K562 (cell line): ENCODE measurements around the gene EEFSEC. TPM values are rescaled to one million over a fixed set of nuclear protein-coding genes. Genes with fewer than 3 reads are reported as not detected.

Experiments
- ATAC-seq: fragments of 200-7000 bp; cut with Tn5 transposase; 3 replicates; pipeline ENCODE4 v1.9.1; 2020; ENCODE audit warnings: moderate library complexity
- BruUV-seq: library from RNA; stranded (reverse); fragments of 400-500 nt; replicated peaks from 2 replicates; lab custom pipeline; 2021; lab: Mats Ljungman, UMichigan
- CTCF ChIA-PET: fragments of 300-600 bp; formaldehyde crosslinking; extraction: SDS; loops from one replicate; lab custom pipeline; 2021; ENCODE audit warnings: low intra/inter-chr PET ratio; lab: Yijun Ruan, JAX
- POLR2A ChIA-PET: fragments of 300-600, 350-650 bp; sonication (Branson Sonifier 250); formaldehyde crosslinking; extraction: SDS; loops from one replicate; lab custom pipeline; 2021; ENCODE audit warnings: antibody characterized with exemption, inconsistent platforms; lab: Yijun Ruan, JAX
- DNase-seq, 4 experiments: peaks; one replicate each; pipeline versions ENCODE4 v3.0.0 to v3.0.0-alpha.2; 2011 to 2018; ENCODE audit warnings: low spot score in 3 of 4, mixed read lengths in 3 of 4; ENCODE audit errors: extremely low read depth in 1 of 4
- FAIRE-seq: peaks from 2 replicates; lab custom pipeline; 2011; peaks lifted over from hg19 to GRCh38; lab: Jason Lieb, UNC
- H2AFZ ChIP-seq: 2 replicates; pipeline ENCODE4 v1.6.0; 2011; ENCODE audit warnings: low read depth, low read length, control low read depth, inconsistent platforms
- H3K27ac ChIP-seq: fragments of 200-600 bp; 3 replicates; pipeline ENCODE4 v1.8.0; 2011; ENCODE audit warnings: low read depth, mild to moderate bottlenecking, control low read depth, inconsistent platforms, low read length, moderate library complexity, mixed read lengths; ENCODE audit errors: extremely low read depth
- H3K27me3 ChIP-seq, 2 experiments: fragments of 300-600 bp in 1 of 2; 2 replicates in 1 of 2; 3 replicates in 1 of 2; pipeline versions ENCODE4 v1.6.0 to v1.8.0; 2011; ENCODE audit warnings: inconsistent platforms in 2 of 2, low read length in 2 of 2, mild to moderate bottlenecking in 1 of 2, mixed read lengths in 1 of 2, moderate library complexity in 1 of 2; ENCODE audit not compliant: control insufficient read depth in 2 of 2, insufficient read depth in 2 of 2
- H3K36me3 ChIP-seq: fragments of 300-600 bp; 3 replicates; pipeline ENCODE4 v1.8.0; 2011; ENCODE audit warnings: mild to moderate bottlenecking, low read length, inconsistent platforms; ENCODE audit not compliant: control insufficient read depth, insufficient read depth
- H3K4me1 ChIP-seq, 2 experiments: fragments of 200-600 bp in 1 of 2; replicated peaks in 1 of 2; 2 replicates in 1 of 2; 3 replicates in 1 of 2; pipeline versions ENCODE4 v1.5.1 to v1.8.0; 2011; ENCODE audit warnings: inconsistent platforms in 2 of 2, low read length in 2 of 2, mild to moderate bottlenecking in 1 of 2, mixed read lengths in 1 of 2, moderate library complexity in 1 of 2; ENCODE audit not compliant: control insufficient read depth in 2 of 2, insufficient read depth in 2 of 2
- H3K4me2 ChIP-seq: 2 replicates; pipeline ENCODE4 v1.6.1; 2011; ENCODE audit warnings: low read length, control low read depth, inconsistent platforms, mixed read lengths; ENCODE audit not compliant: insufficient read depth
- H3K4me3 ChIP-seq: fragments of 200-600 bp; sonication (generic), shearing (Covaris generic); 2 replicates; pipeline ENCODE4 v1.5.1; 2016; ENCODE audit warnings: control low read depth, inconsistent platforms
- H3K79me2 ChIP-seq: fragments of 200-600 bp; 3 replicates; pipeline ENCODE4 v1.8.0; 2011; ENCODE audit warnings: low read length, inconsistent platforms; ENCODE audit not compliant: control insufficient read depth, insufficient read depth
- H3K9ac ChIP-seq, 2 experiments: 2 replicates each; pipeline versions ENCODE4 v1.6.0 to v1.6.1; 2011; ENCODE audit warnings: low read depth in 2 of 2, low read length in 2 of 2, control low read depth in 1 of 2, inconsistent platforms in 1 of 2, mild to moderate bottlenecking in 1 of 2, mixed read lengths in 1 of 2; ENCODE audit not compliant: insufficient read depth in 1 of 2
- H3K9me1 ChIP-seq: one replicate; pipeline ENCODE4 v1.6.0; 2011; ENCODE audit warnings: inconsistent platforms, mild to moderate bottlenecking, low read length, moderate library complexity; ENCODE audit not compliant: control insufficient read depth, insufficient read depth
- H3K9me3 ChIP-seq: replicated peaks from 2 replicates; pipeline ENCODE4 v1.5.1; 2011; ENCODE audit warnings: low read depth, low read length, inconsistent platforms; ENCODE audit not compliant: control insufficient read depth, insufficient read depth
- H4K20me1 ChIP-seq: replicated peaks from 2 replicates; pipeline ENCODE4 v1.6.1; 2011; ENCODE audit warnings: low read length, inconsistent platforms, mixed read lengths; ENCODE audit not compliant: control insufficient read depth, insufficient read depth
- ATF7 ChIP-seq: fragments of 450-650 bp; IDR thresholded peaks from 2 replicates; pipeline ENCODE4 v1.7.1; 2014; ENCODE audit warnings: mild to moderate bottlenecking, moderate library complexity
- ZNF12 ChIP-seq: sonication (generic); formaldehyde crosslinking; IDR thresholded peaks from 2 replicates; pipeline ENCODE4 v1.4.0; 2020; ENCODE audit warnings: mild to moderate bottlenecking, missing genetic modification reagents
- ZNF408 ChIP-seq: fragments of 250-450 bp; sonication (Bioruptor Pico); IDR thresholded peaks from 2 replicates; pipeline ENCODE4 v1.4.0; 2020; ENCODE audit warnings: low read depth, mild to moderate bottlenecking, moderate library complexity
- ZNF696 ChIP-seq: fragments of 250-450 bp; sonication (Bioruptor Pico); conservative IDR thresholded peaks from 2 replicates; pipeline ENCODE4 v1.4.0; 2020; ENCODE audit warnings: mild to moderate bottlenecking, moderate library complexity
- WGBS: fragments of 100-300 bp; shearing (Covaris generic); methylation state at CpG from one replicate; pipeline ENCODE4 v1.1.6; 2016; ENCODE audit warnings: low coverage, mixed read lengths; ENCODE audit not compliant: insufficient coverage; ENCODE audit errors: missing lambda C conversion rate; 5-methylcytosine and 5-hydroxymethylcytosine counted together
- in situ Hi-C: fragments of 300-500 bp; cut with MboI; formaldehyde crosslinking; loops from 4 replicates; pipeline ENCODE4 v1.15.0; 2018; ENCODE audit warnings: inconsistent platforms, mixed read lengths
- intact Hi-C: fragments of 100-400 bp; cut with micrococcal nuclease; formaldehyde crosslinking; loops from 2 replicates; pipeline ENCODE4 v1.14.2; 2022
- polyA plus RNA-seq, 8 experiments: library from polyadenylated mRNA; depleted of rRNA in 4 of 8; stranded (reverse) in 5 of 8; unstranded in 3 of 8; fragments of >200 nt; fragmentation: Nextera tagmentation in 2 of 8; fragmentation: Illumina TruSeq in 1 of 8; extraction: Ambion mirVana in 2 of 8; extraction: Trizol in 1 of 8; gene quantifications; 2 replicates each; pipeline versions ENCODE4 v1.2.1 to v1.2.3, GENCODE V29; 2011 to 2014; ENCODE audit warnings: inconsistent platforms in 1 of 8, missing spikeins in 1 of 8
- total RNA-seq, 7 experiments: library from RNA; depleted of rRNA in 6 of 7; stranded (reverse); fragments of >200 nt in 6 of 7; fragmentation: Illumina TruSeq in 2 of 7; extraction: Trizol in 2 of 7; gene quantifications; 2 replicates each; pipeline versions ENCODE4 v1.2.1 to v1.2.3, GENCODE V29; 2011 to 2021; ENCODE audit warnings: low replicate concordance in 1 of 7
- TF ChIP-seq, protein P1 (sequence below), 2 experiments: fragments of 150-350 bp in 1 of 2; IDR thresholded peaks; 2 replicates each; pipeline ENCODE4 v1.6.1; 2012 to 2016; ENCODE audit warnings: low read depth in 2 of 2, low read length in 2 of 2, mild to moderate bottlenecking in 1 of 2, moderate library complexity in 1 of 2
- TF ChIP-seq, protein P2 (sequence below): fragments of 450-650 bp; IDR thresholded peaks from 2 replicates; pipeline ENCODE4 v1.6.1; 2016; ENCODE audit warnings: borderline replicate concordance
- TF ChIP-seq, protein P3 (sequence below), 2 experiments: fragments of 450-650 bp in 1 of 2; sonication (generic) in 1 of 2; formaldehyde crosslinking in 1 of 2; IDR thresholded peaks in 1 of 2; conservative IDR thresholded peaks in 1 of 2; 2 replicates each; pipeline versions ENCODE4 v1.6.1 to v1.8.1; 2016 to 2023; ENCODE audit warnings: mild to moderate bottlenecking in 2 of 2, moderate library complexity in 2 of 2, inconsistent platforms in 1 of 2, missing genetic modification reagents in 1 of 2
- TF ChIP-seq, protein P4 (sequence below): sonication (generic); IDR thresholded peaks from 2 replicates; pipeline ENCODE4 v1.6.1; 2016

EEFSEC gene
- total and polyA plus RNA-seq, 9 of the 15 experiments (the other 6 are each of a cell fraction or from before 2014, with no cell fraction given), result 0.35 to 11.8 (median 7.7) TPM

DNA sequence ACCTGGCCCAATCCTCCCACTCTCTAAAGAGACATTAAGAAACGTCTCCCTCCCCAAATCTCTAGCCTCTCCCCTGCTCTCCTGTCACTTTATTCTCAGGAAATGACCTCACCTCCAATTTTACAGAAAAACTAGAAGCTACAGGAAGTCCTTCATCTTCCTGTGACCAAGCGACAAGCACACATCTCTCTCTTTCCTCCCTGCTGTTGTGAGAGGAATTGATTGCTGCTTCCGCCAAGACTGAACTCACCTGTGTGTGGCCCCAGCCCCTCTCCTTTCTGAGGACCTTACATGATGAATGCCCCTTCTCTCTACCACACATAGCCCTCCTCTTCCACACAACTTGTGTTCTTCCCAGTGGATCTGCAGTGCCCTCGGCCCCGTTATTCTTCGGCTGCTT lies 295.2 kb downstream of the EEFSEC start (continued):
- TF ChIP-seq, protein P1, sequence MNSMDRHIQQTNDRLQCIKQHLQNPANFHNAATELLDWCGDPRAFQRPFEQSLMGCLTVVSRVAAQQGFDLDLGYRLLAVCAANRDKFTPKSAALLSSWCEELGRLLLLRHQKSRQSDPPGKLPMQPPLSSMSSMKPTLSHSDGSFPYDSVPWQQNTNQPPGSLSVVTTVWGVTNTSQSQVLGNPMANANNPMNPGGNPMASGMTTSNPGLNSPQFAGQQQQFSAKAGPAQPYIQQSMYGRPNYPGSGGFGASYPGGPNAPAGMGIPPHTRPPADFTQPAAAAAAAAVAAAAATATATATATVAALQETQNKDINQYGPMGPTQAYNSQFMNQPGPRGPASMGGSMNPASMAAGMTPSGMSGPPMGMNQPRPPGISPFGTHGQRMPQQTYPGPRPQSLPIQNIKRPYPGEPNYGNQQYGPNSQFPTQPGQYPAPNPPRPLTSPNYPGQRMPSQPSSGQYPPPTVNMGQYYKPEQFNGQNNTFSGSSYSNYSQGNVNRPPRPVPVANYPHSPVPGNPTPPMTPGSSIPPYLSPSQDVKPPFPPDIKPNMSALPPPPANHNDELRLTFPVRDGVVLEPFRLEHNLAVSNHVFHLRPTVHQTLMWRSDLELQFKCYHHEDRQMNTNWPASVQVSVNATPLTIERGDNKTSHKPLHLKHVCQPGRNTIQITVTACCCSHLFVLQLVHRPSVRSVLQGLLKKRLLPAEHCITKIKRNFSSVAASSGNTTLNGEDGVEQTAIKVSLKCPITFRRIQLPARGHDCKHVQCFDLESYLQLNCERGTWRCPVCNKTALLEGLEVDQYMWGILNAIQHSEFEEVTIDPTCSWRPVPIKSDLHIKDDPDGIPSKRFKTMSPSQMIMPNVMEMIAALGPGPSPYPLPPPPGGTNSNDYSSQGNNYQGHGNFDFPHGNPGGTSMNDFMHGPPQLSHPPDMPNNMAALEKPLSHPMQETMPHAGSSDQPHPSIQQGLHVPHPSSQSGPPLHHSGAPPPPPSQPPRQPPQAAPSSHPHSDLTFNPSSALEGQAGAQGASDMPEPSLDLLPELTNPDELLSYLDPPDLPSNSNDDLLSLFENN (IDR thresholded peaks at IDR 0.05; ENCODE audit: low read depth in 2 of 2, low read length in 2 of 2), result no peak
- TF ChIP-seq, all 486 proteins: peak for 2

DNA sequence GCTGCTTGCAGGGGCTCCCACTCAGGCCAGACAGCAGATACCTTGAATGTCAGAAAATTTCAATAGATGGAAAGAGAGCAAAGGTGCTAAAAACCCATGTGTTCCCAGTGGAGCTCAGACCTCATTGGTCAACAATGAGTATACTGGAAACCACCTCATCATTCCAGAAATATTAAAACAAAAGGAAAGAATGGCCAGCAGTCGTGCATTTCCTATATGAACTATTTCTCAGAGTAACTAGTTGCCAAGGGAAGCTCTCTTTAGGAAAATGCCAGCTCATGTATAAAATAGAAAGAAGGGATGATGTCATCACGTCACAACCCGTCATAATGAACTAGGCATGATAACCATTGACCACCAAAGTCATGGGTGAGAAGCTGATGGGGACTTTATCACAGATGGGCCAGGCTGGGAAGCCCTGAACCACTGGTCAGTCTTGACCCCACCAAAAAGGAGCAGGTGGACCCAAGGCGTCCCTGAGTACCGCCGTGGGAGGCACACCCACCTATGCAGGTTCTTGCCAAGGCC lies 295.9 kb downstream of the EEFSEC start:
- TF ChIP-seq ZNF696 (no peak), ZNF12 (CRISPR knock-in tag) (no peak), ZNF408 (no peak), ATF7 (peak; percentile 29; the same call in 1 of the 2 replicates)
- TF ChIP-seq, protein P2, sequence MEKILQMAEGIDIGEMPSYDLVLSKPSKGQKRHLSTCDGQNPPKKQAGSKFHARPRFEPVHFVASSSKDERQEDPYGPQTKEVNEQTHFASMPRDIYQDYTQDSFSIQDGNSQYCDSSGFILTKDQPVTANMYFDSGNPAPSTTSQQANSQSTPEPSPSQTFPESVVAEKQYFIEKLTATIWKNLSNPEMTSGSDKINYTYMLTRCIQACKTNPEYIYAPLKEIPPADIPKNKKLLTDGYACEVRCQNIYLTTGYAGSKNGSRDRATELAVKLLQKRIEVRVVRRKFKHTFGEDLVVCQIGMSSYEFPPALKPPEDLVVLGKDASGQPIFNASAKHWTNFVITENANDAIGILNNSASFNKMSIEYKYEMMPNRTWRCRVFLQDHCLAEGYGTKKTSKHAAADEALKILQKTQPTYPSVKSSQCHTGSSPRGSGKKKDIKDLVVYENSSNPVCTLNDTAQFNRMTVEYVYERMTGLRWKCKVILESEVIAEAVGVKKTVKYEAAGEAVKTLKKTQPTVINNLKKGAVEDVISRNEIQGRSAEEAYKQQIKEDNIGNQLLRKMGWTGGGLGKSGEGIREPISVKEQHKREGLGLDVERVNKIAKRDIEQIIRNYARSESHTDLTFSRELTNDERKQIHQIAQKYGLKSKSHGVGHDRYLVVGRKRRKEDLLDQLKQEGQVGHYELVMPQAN, result no peak
- TF ChIP-seq, protein P3, sequence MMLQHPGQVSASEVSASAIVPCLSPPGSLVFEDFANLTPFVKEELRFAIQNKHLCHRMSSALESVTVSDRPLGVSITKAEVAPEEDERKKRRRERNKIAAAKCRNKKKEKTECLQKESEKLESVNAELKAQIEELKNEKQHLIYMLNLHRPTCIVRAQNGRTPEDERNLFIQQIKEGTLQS (IDR thresholded peaks at IDR 0.05), result peak; percentile 77
- TF ChIP-seq, protein P3 (CRISPR knock-in tag; conservative IDR thresholded peaks at IDR 0.05), result no peak
- TF ChIP-seq, protein P4, sequence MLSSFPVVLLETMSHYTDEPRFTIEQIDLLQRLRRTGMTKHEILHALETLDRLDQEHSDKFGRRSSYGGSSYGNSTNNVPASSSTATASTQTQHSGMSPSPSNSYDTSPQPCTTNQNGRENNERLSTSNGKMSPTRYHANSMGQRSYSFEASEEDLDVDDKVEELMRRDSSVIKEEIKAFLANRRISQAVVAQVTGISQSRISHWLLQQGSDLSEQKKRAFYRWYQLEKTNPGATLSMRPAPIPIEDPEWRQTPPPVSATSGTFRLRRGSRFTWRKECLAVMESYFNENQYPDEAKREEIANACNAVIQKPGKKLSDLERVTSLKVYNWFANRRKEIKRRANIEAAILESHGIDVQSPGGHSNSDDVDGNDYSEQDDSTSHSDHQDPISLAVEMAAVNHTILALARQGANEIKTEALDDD, result no peak
- FAIRE-seq (no peak), ATAC-seq (no peak), DNase-seq (no peak)
- Histone ChIP-seq H3K4me1 (peaks cover 2 to 18% of the 10 kb centered on the region in 2 experiments; a peak in 2 of 5 replicates), H4K20me1 (no peaks in the 10 kb centered on the region), H3K9me3 (no peaks in the 10 kb centered on the region), H3K27ac (no peak overlapping the region), H3K9me1 (no peaks in the 10 kb centered on the region), H3K27me3 (peaks cover 0 to under 1% of the 10 kb centered on the region in 2 experiments; a peak in 3 of 5 replicates), H3K4me2 (no peak overlapping the region), H3K79me2 (no peaks in the 10 kb centered on the region), H3K9ac (no peak overlapping the region), H3K36me3 (no peaks in the 10 kb centered on the region), H3K4me3 (no peak overlapping the region), H2AFZ (no peak overlapping the region)
- 30% methylated on average over 5 of the region's 6 CpGs for WGBS
- CTCF ChIA-PET, result no interaction called here
- in situ Hi-C loops (no loop called here), intact Hi-C loops (no loop called here)
- POLR2A ChIA-PET, result no interaction called here
- no TSS peak for BruUV-seq
